ENCODE results near the gene EHBP1L1.

EHBP1L1 gene

DNA sequence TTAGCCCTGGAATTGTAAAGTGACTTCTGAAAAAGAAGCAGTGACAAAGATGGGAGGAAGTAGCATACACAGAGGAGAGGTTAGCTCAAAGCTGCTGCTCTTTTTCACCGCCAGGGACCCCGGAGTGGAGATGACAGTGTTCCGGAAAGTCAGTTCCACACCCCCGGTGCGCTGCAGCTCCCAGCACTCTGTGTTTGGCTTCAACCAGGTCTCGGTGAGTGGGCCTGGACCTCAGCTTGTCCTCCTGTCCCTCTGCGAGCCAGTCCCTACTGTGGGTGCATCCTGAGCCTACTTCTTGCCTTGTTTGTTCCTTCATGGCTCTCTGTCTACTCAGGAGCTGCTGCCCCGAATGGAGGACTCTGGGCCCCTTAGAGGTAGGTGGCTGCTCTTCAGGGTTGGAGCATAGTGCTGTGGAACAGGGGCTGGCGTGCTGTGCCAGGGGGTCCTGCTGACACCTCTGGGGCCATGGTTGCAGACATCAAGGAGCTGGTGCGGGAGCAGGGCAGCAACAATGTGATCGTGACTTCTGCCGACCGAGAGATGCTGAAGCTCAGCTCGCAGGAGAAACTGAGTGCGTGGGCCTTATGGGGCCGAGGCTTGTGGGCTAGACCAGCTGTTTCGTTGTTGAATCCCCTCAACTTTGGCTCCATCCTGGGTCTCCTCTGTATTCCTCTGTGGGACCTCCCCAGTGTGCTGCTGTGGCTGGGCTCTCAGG, 41.4 kb downstream of the EHBP1L1 start:
- DNase-seq = no peak

DNA sequence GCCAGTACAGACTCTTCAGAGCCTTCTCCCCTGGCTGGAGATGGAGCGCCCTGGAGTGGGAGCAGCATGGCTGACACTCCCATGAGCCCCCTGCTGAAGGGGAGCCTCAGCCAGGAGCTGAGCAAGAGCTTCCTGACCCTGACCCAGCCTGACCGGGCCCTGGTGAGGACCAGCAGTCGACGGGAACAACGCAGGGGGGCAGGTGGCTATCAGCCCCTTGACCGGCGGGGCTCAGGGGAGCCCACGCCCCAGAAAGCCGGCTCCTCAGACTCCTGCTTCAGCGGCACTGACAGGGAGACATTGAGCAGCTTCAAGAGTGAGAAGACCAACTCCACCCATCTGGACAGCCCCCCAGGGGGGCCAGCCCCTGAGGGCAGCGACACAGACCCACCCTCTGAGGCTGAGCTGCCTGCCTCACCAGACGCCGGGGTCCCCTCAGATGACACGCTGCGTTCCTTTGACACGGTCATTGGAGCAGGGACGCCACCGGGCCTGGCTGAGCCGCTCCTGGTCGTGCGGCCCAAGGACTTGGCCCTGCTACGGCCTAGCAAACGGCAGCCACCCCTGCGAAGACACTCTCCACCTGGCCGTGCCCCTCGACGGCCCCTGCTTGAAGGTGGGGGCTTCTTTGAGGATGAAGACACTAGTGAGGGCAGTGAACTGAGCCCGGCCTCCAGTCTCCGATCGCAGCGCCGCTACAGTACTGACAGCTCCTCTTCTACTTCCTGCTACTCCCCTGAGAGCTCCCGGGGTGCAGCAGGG, 42.3 kb downstream of the EHBP1L1 start:
- no peak for DNase-seq

DNA sequence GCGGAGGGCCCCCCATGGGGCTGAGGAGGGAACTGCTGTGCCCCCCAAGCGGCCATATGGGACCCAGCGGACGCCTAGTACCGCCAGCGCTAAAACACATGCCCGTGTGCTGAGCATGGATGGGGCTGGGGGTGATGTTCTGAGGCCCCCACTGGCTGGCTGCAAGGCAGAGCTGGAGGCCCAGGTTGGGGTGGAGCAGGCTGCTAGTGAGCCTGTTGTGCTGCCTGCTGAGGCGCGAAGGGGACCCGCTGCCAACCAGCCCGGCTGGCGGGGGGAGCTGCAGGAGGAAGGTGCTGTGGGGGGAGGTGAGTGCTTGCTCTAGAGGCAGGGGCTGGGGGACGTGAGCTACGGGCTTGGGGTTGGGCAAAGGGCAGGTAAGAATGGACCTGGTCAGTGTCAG, 42.9 kb downstream of the EHBP1L1 start:
- no peak for DNase-seq

DNA sequence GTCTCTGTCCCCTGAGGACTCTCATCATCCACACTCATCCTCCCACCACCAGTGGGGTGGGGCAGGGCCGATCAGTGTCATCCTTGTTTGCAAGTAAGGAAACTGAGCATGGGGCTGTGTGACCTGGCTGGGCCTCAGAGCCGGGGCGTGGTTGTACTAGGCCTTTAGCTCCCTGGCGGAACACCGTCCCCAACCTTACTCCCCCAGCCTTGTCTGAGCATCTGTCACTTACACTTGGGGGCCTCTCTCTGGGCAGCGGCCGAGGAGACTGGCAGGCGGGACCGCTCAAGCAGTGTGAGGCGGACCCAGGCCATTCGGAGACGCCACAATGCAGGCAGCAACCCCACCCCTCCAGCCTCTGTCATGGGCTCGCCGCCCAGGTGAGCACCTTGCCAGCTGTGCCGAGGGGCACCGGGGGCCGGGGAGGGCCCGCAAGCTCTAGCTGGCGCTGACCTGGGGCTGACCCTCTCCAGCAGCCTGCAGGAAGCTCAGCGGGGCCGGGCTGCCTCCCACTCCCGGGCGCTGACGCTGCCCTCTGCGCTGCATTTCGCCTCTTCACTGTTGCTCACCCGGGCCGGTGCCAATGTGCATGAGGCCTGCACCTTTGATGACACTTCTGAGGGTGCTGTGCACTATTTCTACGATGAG, 43.6 kb downstream of the EHBP1L1 start:
- no peak for DNase-seq

DNA sequence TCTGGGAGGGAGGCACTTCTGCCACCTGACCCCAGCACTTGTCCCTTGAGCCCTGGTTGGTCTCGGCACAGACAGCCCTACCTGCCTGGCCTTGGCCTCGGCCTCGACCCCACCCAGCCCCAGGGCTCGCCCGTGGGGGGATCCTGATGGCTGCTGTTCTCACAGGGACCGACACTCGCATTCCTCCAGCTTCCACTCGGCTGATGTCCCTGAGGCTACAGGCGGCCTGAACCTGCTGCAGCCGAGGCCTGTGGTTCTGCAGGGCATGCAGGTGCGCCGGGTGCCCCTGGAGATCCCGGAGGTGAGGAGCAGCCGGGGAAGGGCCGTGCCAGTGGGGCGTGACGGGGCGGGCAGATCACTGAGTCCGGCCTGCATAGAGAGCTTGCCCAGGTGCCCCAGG, 44.8 kb downstream of the EHBP1L1 start:
- no peak for DNase-seq

DNA sequence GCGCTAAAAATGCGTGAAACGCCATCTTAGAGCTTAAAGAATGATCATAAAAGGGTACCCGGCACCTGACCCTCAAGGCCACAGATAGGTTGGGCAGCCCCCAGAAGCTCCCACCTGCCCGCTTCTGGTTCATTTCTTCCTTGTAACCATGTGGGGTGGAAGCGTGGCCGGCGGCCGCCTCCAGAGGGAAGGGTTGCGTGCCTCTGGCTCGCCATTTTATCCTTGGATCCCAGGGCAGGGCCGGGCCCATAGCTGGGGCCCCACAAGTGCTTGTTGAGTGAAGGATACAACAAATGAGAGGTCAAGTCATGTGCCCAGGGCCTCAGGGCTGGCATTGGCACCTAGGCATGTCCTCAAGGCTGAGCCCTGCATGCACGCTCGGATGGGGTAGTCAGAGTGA, 45.6 kb downstream of the EHBP1L1 start:
- DNase-seq = no peak

DNA sequence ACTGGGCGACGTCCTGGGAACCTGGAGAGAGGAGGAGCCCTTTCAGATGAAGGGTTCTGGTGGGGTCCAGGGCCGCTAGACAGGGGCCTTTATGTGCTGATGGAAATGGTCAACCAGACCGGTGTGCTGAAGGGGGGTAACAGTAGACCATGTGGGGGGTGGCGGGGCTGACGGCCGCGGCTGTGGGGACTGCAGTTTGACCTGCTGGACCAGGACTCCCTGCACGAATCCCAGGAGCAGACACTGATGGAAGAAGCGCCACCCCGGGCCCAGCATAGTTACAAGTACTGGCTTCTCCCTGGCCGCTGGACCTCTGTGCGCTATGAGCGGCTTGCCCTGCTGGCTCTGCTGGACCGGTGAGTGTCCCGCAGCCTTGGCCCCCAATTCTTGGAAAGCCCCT, 46.2 kb downstream of the EHBP1L1 start:
- no peak for DNase-seq

DNA sequence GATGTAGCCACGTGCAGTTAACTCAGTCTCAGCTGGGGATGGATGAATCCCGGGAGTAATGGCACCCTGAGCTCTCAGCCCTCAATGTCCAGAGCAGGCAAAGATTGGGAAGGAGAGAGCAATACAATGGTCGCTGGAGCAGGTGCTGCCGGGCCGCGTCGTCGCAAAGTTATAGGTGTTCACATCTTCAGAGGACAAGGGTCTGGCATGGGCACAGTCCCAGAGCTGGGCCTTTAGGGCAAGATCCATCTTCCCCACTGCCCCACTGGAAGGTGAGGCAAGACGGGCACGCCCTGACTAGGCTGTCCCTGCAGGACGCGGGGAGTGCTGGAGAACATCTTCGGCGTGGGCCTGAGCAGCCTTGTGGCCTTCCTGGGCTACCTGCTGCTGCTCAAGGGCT, 47.3 kb downstream of the EHBP1L1 start:
- DNase-seq = no peak

DNA sequence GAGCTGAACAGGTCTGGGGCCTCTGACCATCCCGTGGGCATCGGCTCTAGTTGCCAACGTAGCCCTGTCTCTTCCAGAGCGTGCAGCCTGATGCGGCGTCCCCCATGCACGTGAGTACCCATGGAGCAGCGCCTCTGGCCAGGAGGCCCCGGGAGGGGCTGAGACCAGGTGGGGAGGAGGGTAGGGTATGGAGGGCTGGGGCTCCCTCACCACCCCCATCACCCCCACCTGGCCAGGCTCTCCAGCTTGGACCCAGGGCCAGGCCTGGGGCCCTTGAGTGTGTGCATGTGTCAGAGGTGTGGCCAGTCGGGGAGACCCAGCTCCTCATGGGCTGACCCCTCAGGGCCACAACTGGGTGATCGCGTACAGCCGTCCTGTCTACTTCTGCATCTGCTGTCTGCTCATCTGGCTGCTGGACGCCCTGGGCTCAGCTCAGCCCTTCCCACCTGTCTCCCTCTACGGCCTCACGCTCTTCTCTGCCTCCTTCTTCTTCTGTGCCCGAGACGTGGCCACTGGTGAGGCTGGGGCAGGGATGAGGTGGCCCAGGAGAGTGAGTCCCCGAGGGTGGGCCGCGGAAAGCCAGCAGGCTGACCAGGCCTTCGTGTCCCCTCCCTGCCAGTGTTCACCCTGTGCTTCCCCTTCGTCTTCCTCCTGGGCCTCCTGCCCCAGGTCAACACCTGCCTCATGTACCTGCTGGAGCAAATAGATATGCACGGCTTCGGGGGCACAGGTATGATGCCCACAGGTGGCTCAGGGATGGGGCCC, 48.2 kb downstream of the EHBP1L1 start:
- no peak for DNase-seq

DNA sequence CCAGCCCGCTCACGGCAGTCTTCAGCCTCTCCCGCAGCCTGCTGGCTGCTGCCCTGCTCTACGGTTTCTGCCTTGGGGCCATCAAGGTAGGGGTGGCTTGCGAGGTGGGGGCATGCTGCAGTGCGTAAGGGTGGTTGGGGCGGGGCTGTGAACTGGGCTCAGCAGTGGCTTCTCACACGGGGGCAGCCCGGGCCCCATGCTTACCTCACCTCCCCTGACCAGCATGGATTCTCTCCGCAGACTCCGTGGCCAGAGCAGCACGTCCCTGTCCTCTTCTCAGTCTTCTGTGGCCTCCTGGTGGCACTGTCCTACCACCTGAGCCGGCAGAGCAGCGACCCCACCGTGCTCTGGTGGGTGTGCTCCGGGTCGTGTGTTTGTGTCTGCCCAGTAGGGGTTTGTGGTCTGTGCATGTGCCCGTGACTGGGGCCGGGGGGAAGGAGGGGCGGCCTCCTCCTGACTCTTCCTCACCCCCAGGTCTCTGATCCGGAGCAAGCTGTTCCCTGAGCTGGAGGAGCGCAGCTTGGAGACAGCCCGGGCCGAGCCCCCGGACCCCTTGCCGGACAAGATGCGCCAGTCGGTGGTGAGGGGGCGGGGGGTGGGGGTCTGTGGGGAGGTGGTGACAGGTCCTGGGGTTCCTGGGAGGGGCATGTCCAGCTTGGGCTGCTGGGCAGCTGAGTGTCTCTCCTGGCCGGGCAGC, 49.2 kb downstream of the EHBP1L1 start:
- DNase-seq = no peak

DNA sequence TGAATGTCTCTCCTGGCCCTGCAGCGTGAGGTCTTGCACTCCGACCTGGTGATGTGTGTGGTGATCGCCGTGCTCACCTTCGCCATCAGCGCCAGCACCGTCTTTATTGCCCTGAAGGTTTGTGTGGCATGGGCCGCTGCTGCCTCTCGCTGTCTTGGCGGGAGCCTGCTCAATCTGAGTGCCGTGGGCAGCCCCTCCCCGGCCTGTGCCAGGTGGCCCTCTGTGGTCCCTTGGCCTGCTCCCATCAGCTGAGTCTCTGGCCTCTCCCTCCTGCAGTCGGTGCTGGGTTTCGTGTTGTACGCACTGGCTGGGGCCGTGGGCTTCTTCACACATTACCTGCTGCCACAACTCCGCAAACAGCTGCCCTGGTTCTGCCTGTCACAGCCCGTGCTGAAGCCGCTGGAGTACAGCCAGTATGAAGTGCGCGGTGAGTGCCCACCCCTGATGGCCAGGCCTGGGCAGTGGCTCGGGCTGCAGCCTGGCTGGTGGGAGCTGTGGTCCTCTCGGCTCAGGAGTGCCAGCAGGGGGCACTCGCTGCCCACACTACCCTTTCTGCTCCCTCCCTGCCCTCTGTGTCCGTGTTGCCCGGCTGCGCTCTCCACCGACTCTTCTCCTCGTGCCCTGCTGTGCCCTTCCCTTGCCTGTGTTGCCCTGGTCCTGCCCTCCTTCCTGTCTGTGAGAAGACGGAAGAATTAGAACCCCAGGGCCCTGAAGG, 49.9 kb downstream of the EHBP1L1 start:
- DNase-seq = peak; percentile 66

DNA sequence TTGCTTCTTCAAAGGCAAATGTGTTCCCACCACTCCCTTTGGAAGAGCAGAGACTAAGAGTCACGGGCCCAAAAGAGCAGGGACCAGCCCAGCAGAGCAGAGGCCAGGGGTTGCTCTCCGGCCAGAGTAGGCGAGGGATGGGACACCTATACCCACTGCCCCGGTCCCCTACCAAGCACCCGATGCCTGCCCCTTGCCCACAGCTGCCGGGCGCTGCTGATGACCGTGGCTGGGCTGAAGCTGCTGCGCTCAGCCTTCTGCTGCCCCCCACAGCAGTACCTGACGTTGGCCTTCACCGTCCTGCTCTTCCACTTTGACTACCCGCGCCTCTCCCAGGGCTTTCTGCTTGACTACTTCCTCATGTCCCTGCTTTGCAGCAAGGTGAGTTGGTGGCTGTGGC, 51.3 kb downstream of the EHBP1L1 start:
- no peak for DNase-seq

DNA sequence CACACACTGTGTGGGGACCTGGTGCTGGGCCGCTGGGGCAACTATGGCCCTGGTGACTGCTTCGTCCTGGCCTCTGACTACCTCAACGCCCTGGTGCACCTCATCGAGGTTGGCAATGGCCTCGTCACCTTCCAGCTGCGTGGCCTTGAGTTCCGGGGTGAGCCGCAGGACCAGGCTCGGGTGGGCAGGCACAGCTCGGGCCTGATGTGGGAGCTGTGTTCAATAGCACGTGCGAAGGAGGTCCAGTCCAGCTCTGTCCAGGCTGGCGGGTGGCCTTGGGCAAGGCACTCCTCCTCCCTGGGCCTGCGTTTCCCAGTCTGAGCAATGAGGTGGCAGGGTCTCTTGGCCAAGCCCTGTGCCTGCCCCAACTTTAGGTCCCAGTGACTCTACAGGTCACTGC, 53.7 kb downstream of the EHBP1L1 start:
- no peak for DNase-seq

DNA sequence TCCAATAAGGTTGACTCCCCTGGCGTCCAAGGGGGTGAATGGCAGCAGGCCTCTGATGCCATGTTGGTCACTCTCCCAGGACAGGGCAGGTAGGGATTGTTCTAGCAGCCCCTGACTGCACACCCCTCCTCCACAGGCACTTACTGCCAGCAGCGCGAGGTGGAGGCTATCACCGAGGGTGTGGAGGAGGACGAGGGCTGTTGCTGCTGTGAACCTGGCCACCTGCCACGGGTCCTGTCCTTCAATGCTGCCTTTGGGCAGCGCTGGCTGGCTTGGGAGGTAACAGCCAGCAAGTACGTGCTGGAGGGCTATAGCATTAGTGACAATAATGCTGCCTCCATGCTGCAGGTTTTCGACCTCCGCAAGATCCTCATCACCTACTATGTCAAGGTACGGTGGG, 54.4 kb downstream of the EHBP1L1 start:
- DNase-seq = no peak

DNA sequence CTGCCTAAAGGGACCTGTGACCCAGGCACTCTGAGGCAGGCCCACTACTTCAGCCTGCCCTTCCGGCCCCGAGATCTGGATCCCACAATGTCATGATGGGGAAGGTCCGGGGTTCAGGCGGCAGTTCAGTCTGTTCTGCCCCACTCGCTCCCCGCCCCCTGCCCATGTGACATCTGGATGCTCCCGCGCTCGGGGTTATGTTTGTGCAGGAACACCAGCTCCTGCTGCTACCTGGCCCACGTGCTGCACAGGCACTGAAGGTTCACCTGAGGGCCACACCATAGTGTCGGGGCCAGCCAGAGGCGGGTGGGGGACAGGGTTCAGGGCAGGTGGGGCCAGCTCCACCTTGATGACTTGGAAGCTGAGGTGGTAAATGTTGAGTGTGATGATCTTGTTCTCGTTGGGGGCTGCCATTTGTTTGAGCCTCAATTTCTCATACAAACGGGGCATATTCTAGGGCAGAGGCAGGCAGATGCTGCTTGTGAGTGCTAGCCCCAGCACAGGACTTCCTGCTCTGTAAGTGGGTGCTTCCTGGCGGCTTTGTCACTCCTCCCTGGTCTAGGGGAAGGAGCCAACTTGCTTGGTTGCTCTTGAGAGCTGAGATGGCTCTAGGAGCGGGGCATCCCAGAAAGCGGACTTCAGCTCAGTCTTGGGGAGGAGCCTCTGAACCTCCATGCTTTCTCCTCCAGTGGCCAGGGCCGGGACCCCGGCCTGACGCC, 57.7 kb downstream of the EHBP1L1 start:
- DNase-seq = no peak

DNA sequence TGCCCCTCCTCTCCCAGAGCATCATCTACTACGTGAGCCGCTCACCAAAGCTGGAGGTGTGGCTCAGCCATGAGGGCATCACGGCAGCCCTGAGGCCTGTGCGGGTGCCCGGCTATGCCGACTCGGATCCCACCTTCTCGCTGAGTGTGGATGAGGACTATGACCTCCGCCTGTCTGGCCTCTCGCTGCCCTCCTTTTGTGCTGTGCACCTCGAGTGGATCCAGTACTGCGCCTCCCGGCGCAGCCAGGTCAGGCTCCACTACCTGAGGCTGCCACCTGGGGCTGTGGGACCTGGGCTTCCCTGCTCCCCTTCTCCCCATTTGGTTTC, 58.2 kb downstream of the EHBP1L1 start:
- DNase-seq = no peak

DNA sequence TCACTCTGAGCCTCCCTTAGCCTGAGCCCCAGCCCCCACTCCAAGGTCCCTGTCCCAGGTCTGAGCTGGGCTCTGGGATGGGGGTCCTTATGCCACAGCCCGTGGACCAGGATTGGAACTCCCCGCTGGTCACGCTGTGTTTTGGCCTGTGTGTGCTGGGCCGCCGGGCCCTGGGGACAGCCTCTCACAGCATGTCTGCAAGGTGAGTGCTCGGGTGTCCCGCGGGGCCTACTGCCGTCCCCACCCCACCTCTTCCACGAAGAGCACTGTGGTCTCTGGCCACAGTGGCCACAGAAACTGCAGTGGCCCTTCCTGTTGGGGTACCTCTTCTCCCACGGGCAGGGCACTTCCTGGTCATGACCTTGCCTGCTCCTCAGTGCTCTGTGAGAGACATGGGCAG, 58.6 kb downstream of the EHBP1L1 start:
- DNase-seq = no peak

DNA sequence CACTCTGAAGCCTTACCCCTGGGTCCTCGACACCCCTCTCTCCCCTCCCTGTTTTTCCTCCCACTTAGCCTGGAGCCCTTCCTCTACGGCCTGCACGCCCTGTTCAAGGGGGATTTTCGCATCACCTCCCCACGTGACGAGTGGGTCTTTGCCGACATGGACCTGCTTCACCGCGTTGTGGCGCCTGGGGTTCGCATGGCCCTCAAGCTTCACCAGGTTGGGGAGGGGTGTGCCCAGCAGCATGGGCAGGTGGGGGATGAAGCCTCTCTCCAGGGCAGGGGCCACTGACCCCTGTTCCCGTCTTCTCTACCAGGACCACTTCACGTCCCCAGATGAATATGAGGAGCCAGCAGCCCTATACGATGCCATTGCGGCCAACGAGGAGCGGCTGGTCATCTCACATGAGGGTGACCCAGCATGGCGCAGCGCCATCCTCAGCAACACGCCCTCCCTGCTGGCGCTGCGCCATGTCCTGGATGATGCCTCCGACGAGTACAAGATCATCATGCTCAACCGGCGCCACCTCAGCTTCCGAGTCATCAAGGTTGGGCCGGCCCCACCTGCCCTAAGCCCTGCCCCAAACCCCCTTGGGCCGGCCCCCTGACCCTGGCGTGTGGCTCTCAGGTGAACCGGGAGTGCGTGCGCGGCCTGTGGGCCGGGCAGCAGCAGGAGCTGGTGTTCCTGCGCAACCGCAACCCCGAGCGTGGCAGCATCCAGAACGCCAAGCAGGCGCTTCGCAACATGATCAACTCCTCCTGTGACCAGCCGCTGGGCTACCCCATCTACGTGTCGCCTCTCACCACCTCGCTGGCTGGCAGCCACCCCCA, 59.3 kb downstream of the EHBP1L1 start:
- DNase-seq = no peak

DNA sequence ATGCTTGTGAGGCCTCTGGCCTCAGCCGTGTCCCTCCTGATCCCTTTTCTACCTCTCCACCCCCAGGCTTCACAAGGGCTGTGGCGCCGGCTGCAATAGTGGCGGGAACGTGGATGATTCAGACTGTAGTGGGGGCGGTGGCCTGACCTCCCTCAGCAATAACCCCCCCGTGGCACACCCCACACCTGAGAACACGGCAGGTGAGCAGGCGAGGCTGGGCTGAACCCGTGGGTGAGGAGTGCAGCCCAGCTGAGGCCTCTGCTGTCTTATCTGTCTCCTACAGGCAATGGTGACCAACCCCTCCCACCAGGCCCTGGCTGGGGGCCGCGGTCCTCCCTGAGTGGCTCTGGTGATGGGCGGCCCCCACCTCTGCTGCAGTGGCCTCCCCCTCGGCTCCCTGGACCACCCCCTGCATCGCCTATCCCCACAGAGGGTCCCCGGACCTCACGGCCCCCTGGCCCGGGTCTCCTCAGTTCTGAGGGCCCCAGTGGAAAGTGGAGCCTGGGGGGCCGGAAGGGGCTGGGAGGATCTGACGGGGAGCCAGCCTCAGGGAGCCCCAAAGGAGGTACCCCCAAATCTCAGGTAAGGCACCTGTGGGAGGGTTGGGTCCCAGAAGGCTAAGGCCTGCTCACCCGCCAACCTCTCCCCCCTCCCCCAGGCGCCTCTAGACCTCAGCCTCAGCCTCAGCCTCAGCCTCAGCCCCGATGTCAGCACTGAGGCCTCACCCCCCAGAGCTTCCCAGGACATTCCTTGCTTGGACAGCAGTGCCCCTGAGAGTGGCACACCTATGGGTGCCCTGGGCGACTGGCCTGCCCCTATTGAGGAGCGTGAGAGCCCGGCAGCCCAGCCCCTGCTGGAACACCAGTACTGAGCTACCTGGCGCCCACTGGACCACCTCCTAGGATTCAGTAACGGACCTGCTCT, 60.5 kb downstream of the EHBP1L1 start:
- DNase-seq = no peak
